DMS53 (cell line): ENCODE measurements around the gene ZIC5.

Source experiments
- DNase-seq: peaks from one replicate; lab custom pipeline; 2025; lab: John Stamatoyannopoulos, UW

Gene ZIC5

GRCh38 chr13:99930925-99931324, 40.6 kb downstream of the ZIC5 start:
- no peak for DNase-seq

GRCh38 chr13:99929866-99930265, 41.7 kb downstream of the ZIC5 start:
- DNase-seq: no peak

- DNase-seq: peak; percentile 52
These were observed 45.4 kb downstream of the ZIC5 start for GRCh38 chr13:99926014-99926731.

- DNase-seq: no peak
These were observed 47.5 kb downstream of the ZIC5 start for GRCh38 chr13:99923877-99924582.

- DNase-seq: no peak
These were observed 48.7 kb downstream of the ZIC5 start for GRCh38 chr13:99922631-99923404.

- no peak for DNase-seq
These were observed 52.4 kb downstream of the ZIC5 start for GRCh38 chr13:99919132-99919531.

- DNase-seq: peak; percentile 63
These were observed 55.0 kb downstream of the ZIC5 start for GRCh38 chr13:99916366-99917103.

- DNase-seq: no peak
These were observed 58.4 kb downstream of the ZIC5 start for GRCh38 chr13:99913167-99913566.
